Measurements from ENCODE around the gene TMEM120B.

- TF ChIP-seq CTCF (IDR thresholded peaks at IDR 0.05) (no peak), ZFX (IDR thresholded peaks at IDR 0.05; ENCODE audit: borderline replicate concordance) (no peak)
These were observed 12.9 kb downstream of the TMEM120B start for GRCh38 chr12:121725423-121725822.

Measured in 22Rv1 (cell line).